Measurements from ENCODE around the gene LHFPL3.

The LHFPL3 gene

GRCh38 chr7:104652434-104652833 is 324.0 kb downstream of the LHFPL3 start:
- H3K36me3 ChIP-seq (ENCODE audit: control insufficient read depth, insufficient read depth, low read length, severe bottlenecking) = no peaks in the 10 kb centered on the region
- H3K9ac ChIP-seq (ENCODE audit: low read length) = no peak overlapping the region

GRCh38 chr7:104652865-104653264 is 324.5 kb downstream of the LHFPL3 start:
- DNase-seq (ENCODE audit: low read depth) = no peak
- H3K4me3 ChIP-seq (ENCODE audit: low read length) = no peak overlapping the region

More at GRCh38 chr7:104652434-104652833, 324.0 kb downstream of the LHFPL3 start:
- no peak overlapping the region for H3K4me3 ChIP-seq (ENCODE audit: low read length)
- DNase-seq (ENCODE audit: low read depth) = no peak
- no peaks in the 10 kb centered on the region for H3K4me1 ChIP-seq (ENCODE audit: control insufficient read depth, insufficient read depth, low read length)
- H3K27me3 ChIP-seq (replicated peaks; ENCODE audit: control insufficient read depth, insufficient read depth, low read length) = peaks cover 26% of the 10 kb centered on the region
- no peaks in the 10 kb centered on the region for H3K9me3 ChIP-seq (ENCODE audit: control insufficient read depth, low read length)

GRCh38 chr7:104653825-104654401 is 325.5 kb downstream of the LHFPL3 start:
- Histone ChIP-seq H3K4me1 (ENCODE audit: control insufficient read depth, insufficient read depth, low read length) (no peaks in the 10 kb centered on the region), H3K9ac (ENCODE audit: low read length) (no peak overlapping the region), H3K36me3 (ENCODE audit: control insufficient read depth, insufficient read depth, low read length, severe bottlenecking) (no peaks in the 10 kb centered on the region), H3K4me3 (ENCODE audit: low read length) (no peak overlapping the region), H3K9me3 (ENCODE audit: control insufficient read depth, low read length) (no peaks in the 10 kb centered on the region), H3K27me3 (replicated peaks; ENCODE audit: control insufficient read depth, insufficient read depth, low read length) (peaks cover 23% of the 10 kb centered on the region)
- no peak for DNase-seq (ENCODE audit: low read depth)

More at GRCh38 chr7:104652865-104653264, 324.5 kb downstream of the LHFPL3 start:
- Histone ChIP-seq H3K9ac (ENCODE audit: low read length) (no peak overlapping the region), H3K4me1 (ENCODE audit: control insufficient read depth, insufficient read depth, low read length) (no peaks in the 10 kb centered on the region), H3K27me3 (replicated peaks; ENCODE audit: control insufficient read depth, insufficient read depth, low read length) (peaks cover 26% of the 10 kb centered on the region), H3K36me3 (ENCODE audit: control insufficient read depth, insufficient read depth, low read length, severe bottlenecking) (no peaks in the 10 kb centered on the region), H3K9me3 (ENCODE audit: control insufficient read depth, low read length) (no peaks in the 10 kb centered on the region)

GRCh38 chr7:104655592-104655991 is 327.2 kb downstream of the LHFPL3 start:
- Histone ChIP-seq H3K4me1 (ENCODE audit: control insufficient read depth, insufficient read depth, low read length) (no peaks in the 10 kb centered on the region), H3K36me3 (ENCODE audit: control insufficient read depth, insufficient read depth, low read length, severe bottlenecking) (no peaks in the 10 kb centered on the region), H3K9ac (ENCODE audit: low read length) (no peak overlapping the region), H3K27me3 (replicated peaks; ENCODE audit: control insufficient read depth, insufficient read depth, low read length) (peaks cover 13% of the 10 kb centered on the region), H3K9me3 (ENCODE audit: control insufficient read depth, low read length) (no peaks in the 10 kb centered on the region), H3K4me3 (ENCODE audit: low read length) (no peak overlapping the region)
- DNase-seq (ENCODE audit: low read depth) = no peak

- Histone ChIP-seq H3K4me1 (ENCODE audit: control insufficient read depth, insufficient read depth, low read length) (no peaks in the 10 kb centered on the region), H3K9ac (ENCODE audit: low read length) (no peak overlapping the region), H3K9me3 (ENCODE audit: control insufficient read depth, low read length) (no peaks in the 10 kb centered on the region), H3K4me3 (ENCODE audit: low read length) (no peak overlapping the region), H3K27me3 (replicated peaks; ENCODE audit: control insufficient read depth, insufficient read depth, low read length) (peaks cover 14% of the 10 kb centered on the region), H3K36me3 (ENCODE audit: control insufficient read depth, insufficient read depth, low read length, severe bottlenecking) (no peaks in the 10 kb centered on the region)
- no peak for DNase-seq (ENCODE audit: low read depth)
Observed at GRCh38 chr7:104656467-104656866, 328.1 kb downstream of the LHFPL3 start.

GRCh38 chr7:104657134-104657533 is 328.7 kb downstream of the LHFPL3 start:
- Histone ChIP-seq H3K36me3 (ENCODE audit: control insufficient read depth, insufficient read depth, low read length, severe bottlenecking) (no peaks in the 10 kb centered on the region), H3K27me3 (replicated peaks; ENCODE audit: control insufficient read depth, insufficient read depth, low read length) (peaks cover 14% of the 10 kb centered on the region), H3K9me3 (ENCODE audit: control insufficient read depth, low read length) (no peaks in the 10 kb centered on the region), H3K4me3 (ENCODE audit: low read length) (no peak overlapping the region), H3K4me1 (ENCODE audit: control insufficient read depth, insufficient read depth, low read length) (no peaks in the 10 kb centered on the region), H3K9ac (ENCODE audit: low read length) (no peak overlapping the region)
- DNase-seq (ENCODE audit: low read depth) = no peak

GRCh38 chr7:104661575-104661974 is 333.2 kb downstream of the LHFPL3 start:
- H3K4me3 ChIP-seq (ENCODE audit: low read length) = no peak overlapping the region
- no peaks in the 10 kb centered on the region for H3K36me3 ChIP-seq (ENCODE audit: control insufficient read depth, insufficient read depth, low read length, severe bottlenecking)
- no peak for DNase-seq (ENCODE audit: low read depth)
- peaks cover 5% of the 10 kb centered on the region for H3K27me3 ChIP-seq (replicated peaks; ENCODE audit: control insufficient read depth, insufficient read depth, low read length)
- H3K4me1 ChIP-seq (ENCODE audit: control insufficient read depth, insufficient read depth, low read length) = no peaks in the 10 kb centered on the region
- H3K9me3 ChIP-seq (ENCODE audit: control insufficient read depth, low read length) = no peaks in the 10 kb centered on the region
- no peak overlapping the region for H3K9ac ChIP-seq (ENCODE audit: low read length)

GRCh38 chr7:104664648-104665047 is 336.2 kb downstream of the LHFPL3 start:
- no peaks in the 10 kb centered on the region for H3K9me3 ChIP-seq (ENCODE audit: control insufficient read depth, low read length)
- H3K36me3 ChIP-seq (ENCODE audit: control insufficient read depth, insufficient read depth, low read length, severe bottlenecking) = no peaks in the 10 kb centered on the region
- H3K27me3 ChIP-seq (replicated peaks; ENCODE audit: control insufficient read depth, insufficient read depth, low read length) = peaks cover 5% of the 10 kb centered on the region
- no peaks in the 10 kb centered on the region for H3K4me1 ChIP-seq (ENCODE audit: control insufficient read depth, insufficient read depth, low read length)
- DNase-seq (ENCODE audit: low read depth) = no peak
- H3K4me3 ChIP-seq (ENCODE audit: low read length) = no peak overlapping the region
- H3K9ac ChIP-seq (ENCODE audit: low read length) = no peak overlapping the region

GRCh38 chr7:104677587-104677986 is 349.2 kb downstream of the LHFPL3 start:
- no peak for DNase-seq (ENCODE audit: low read depth)
- Histone ChIP-seq H3K36me3 (ENCODE audit: control insufficient read depth, insufficient read depth, low read length, severe bottlenecking) (no peaks in the 10 kb centered on the region), H3K27me3 (replicated peaks; ENCODE audit: control insufficient read depth, insufficient read depth, low read length) (peaks cover 5% of the 10 kb centered on the region), H3K4me3 (ENCODE audit: low read length) (no peak overlapping the region), H3K9ac (ENCODE audit: low read length) (no peak overlapping the region), H3K4me1 (ENCODE audit: control insufficient read depth, insufficient read depth, low read length) (no peaks in the 10 kb centered on the region), H3K9me3 (ENCODE audit: control insufficient read depth, low read length) (peaks cover 2% of the 10 kb centered on the region)

- Histone ChIP-seq H3K9ac (ENCODE audit: low read length) (no peak overlapping the region), H3K36me3 (ENCODE audit: control insufficient read depth, insufficient read depth, low read length, severe bottlenecking) (no peaks in the 10 kb centered on the region), H3K4me3 (ENCODE audit: low read length) (no peak overlapping the region), H3K9me3 (ENCODE audit: control insufficient read depth, low read length) (peaks cover 2% of the 10 kb centered on the region), H3K4me1 (ENCODE audit: control insufficient read depth, insufficient read depth, low read length) (no peaks in the 10 kb centered on the region), H3K27me3 (replicated peaks; ENCODE audit: control insufficient read depth, insufficient read depth, low read length) (no peaks in the 10 kb centered on the region)
- DNase-seq (ENCODE audit: low read depth) = no peak
Observed at GRCh38 chr7:104679085-104679484, 350.7 kb downstream of the LHFPL3 start.

GRCh38 chr7:104686286-104686685 is 357.9 kb downstream of the LHFPL3 start:
- Histone ChIP-seq H3K4me3 (ENCODE audit: low read length) (no peak overlapping the region), H3K4me1 (ENCODE audit: control insufficient read depth, insufficient read depth, low read length) (no peaks in the 10 kb centered on the region), H3K36me3 (ENCODE audit: control insufficient read depth, insufficient read depth, low read length, severe bottlenecking) (no peaks in the 10 kb centered on the region), H3K9me3 (ENCODE audit: control insufficient read depth, low read length) (no peaks in the 10 kb centered on the region), H3K9ac (ENCODE audit: low read length) (no peak overlapping the region), H3K27me3 (replicated peaks; ENCODE audit: control insufficient read depth, insufficient read depth, low read length) (no peaks in the 10 kb centered on the region)
- DNase-seq (ENCODE audit: low read depth) = no peak

- no peak overlapping the region for H3K9ac ChIP-seq (ENCODE audit: low read length)
- H3K36me3 ChIP-seq (ENCODE audit: control insufficient read depth, insufficient read depth, low read length, severe bottlenecking) = no peaks in the 10 kb centered on the region
- no peak for DNase-seq (ENCODE audit: low read depth)
- H3K4me3 ChIP-seq (ENCODE audit: low read length) = no peak overlapping the region
- H3K9me3 ChIP-seq (ENCODE audit: control insufficient read depth, low read length) = peaks cover 4% of the 10 kb centered on the region
- no peaks in the 10 kb centered on the region for H3K27me3 ChIP-seq (replicated peaks; ENCODE audit: control insufficient read depth, insufficient read depth, low read length)
- H3K4me1 ChIP-seq (ENCODE audit: control insufficient read depth, insufficient read depth, low read length) = no peaks in the 10 kb centered on the region
Observed at GRCh38 chr7:104694710-104695109, 366.3 kb downstream of the LHFPL3 start.
